Mucosa of gallbladder (tissue), 1 donor: Measurements from ENCODE around the gene RGSL1. TPM values are rescaled to one million over a fixed set of nuclear protein-coding genes. Genes with fewer than 3 reads are reported as not detected.

Source experiments
- total RNA-seq: library from RNA; stranded (reverse); gene quantifications from one replicate; pipeline ENCODE4 v1.2.1, GENCODE V29; 2021
- donor health status: DM: no; HTN: no; CAD: no.

RGSL1 gene
- total RNA-seq, 1 donor from 2014 or later: not detected

Other genes with a start within 250 kb of the RGSL1 start
- 356 TPM for gene GLUL, start 58.4 kb upstream of the RGSL1 start, total RNA-seq
- gene TEDDM1, start 49.5 kb upstream of the RGSL1 start, total RNA-seq: not detected
- gene RNASEL, start 139.1 kb downstream of the RGSL1 start, total RNA-seq: 16.7 TPM
- gene RGS16, start 154.2 kb downstream of the RGSL1 start, total RNA-seq: 5.8 TPM
- 0.03 TPM for gene RGS8, start 234.4 kb downstream of the RGSL1 start, total RNA-seq